Stimulated activated CD8-positive, alpha-beta memory T cell treated with anti-CD3 and anti-CD28 coated beads, Interleukin-12 subunit alpha, Interleukin-12 subunit beta, amount 100 ng/mL, for 1 hour (primary cell): ENCODE measurements around the gene BCL2L2.

Experiments used
- DNase-seq: peaks from one replicate; pipeline ENCODE4 v3.0.0-alpha.2; 2020; ENCODE audit warnings: low read depth

BCL2L2 gene

GRCh38 chr14:23299986-23300686 lies 6.5 kb upstream of the BCL2L2 start:
- DNase-seq = no peak

DNA sequence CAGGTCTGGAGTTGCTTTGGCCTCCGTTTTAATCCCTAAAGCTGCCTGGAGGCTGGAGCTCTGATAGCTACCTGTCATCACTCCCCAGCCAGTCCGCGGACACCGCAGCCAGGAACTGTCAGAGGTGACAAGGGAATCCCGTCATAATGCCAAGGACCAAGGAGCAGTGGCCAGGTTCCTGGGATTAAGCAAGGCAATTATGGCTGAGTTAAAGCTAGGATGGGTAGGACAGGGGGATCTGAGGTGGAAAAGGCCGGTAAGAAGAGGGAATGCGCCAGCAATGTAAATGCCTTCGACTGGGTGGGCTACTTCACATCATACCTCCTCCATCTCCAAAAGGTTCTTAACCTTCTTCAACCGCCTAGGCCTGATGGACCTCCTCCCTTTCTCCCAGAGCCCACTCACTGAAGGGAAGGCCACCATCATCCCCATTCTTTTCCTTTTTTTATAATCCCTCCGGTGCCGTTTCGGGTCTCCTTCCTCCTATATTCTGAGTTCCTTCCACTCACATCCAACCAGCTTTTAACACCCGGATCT lies 5.9 kb upstream of the BCL2L2 start:
- DNase-seq = no peak

DNA sequence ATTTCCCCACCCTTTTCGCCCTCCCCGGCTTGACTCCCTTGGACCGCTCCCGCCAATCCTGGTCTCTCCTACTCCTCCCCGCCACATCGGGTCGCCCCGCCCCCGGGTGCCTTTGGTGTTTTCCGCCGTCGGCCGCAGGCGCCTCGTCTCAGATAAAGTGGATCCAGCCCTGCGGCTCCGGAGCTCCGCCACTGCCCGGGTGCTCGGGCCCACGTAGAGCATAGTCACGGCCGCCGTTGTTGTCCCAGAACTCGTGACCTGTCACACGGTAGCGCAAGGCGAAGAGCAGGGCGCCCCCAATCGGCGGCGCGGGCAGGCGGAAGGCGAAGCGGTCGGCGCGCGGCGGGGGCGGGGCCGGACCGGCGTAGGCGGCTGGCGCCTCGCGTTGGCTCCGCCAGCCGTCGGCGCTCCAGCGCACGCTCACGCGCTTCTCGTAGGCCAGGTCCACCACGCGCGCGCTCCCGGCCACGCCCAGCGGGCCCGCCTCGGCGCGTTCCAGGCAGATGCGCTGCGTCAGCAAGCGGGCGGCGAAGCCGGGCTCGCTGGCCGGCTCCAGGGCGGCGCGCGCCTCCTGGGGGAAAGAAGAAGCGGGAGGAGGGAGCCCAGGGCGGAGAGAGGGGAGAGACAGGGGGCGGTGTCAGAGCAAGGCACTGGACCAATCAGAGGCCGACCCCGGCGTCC lies 5.2 kb upstream of the BCL2L2 start:
- DNase-seq = peak; percentile 92

DNA sequence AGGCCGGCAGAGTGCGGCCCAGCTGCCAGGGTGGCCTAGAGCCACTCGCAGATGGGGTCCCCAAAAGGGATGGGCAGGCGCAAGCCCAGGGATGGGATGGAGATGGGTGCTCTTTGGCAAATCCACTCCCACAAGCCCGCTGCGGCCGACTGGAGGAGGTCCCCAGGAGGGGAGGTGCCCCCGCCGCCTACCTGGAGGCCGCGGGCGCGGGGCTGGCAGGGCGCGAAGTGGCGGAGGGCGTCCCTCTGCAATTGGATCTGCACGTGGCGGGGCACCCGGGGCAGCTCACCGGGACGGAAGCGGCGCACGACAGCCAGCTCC lies 4.7 kb upstream of the BCL2L2 start:
- DNase-seq = no peak

GRCh38 chr14:23302290-23303225 lies 4.1 kb upstream of the BCL2L2 start, which contains the start of gene PPP1R3E:
Gene PPP1R3E (minus strand): TSS chr14:23302859. CDS start chr14:23302576, 283 bp downstream.
- peak; percentile 79 for DNase-seq

GRCh38 chr14:23307146-23307530 lies 505 bp downstream of the BCL2L2 start:
- no peak for DNase-seq

DNA sequence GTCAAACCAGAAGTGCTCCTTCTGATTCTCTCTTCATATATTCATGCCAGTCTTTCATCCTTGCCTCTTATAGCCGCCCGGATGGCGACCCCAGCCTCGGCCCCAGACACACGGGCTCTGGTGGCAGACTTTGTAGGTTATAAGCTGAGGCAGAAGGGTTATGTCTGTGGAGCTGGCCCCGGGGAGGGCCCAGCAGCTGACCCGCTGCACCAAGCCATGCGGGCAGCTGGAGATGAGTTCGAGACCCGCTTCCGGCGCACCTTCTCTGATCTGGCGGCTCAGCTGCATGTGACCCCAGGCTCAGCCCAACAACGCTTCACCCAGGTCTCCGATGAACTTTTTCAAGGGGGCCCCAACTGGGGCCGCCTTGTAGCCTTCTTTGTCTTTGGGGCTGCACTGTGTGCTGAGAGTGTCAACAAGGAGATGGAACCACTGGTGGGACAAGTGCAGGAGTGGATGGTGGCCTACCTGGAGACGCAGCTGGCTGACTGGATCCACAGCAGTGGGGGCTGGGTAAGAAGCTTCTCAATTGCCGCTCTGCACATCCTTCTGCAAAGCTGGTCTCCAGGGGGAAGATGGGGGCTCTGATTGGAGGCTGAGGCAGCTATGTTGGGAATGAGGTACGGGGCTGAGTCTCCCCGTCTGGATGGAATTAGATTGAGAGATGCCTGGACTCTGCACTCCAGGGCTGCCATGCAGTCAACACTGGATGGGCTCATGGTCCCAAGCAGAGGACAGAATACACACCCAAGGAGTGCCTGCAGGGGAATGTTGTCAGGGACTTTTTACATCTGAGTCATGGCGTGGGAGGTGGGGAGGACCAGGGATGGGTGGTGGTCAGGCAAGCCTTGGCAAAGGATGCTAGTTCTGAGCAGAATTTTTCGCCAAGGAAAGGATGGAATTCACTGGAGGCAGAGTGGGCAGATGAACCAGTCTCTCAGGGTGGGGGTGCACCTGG lies 1.3 kb downstream of the BCL2L2 start:
- no peak for DNase-seq

DNA sequence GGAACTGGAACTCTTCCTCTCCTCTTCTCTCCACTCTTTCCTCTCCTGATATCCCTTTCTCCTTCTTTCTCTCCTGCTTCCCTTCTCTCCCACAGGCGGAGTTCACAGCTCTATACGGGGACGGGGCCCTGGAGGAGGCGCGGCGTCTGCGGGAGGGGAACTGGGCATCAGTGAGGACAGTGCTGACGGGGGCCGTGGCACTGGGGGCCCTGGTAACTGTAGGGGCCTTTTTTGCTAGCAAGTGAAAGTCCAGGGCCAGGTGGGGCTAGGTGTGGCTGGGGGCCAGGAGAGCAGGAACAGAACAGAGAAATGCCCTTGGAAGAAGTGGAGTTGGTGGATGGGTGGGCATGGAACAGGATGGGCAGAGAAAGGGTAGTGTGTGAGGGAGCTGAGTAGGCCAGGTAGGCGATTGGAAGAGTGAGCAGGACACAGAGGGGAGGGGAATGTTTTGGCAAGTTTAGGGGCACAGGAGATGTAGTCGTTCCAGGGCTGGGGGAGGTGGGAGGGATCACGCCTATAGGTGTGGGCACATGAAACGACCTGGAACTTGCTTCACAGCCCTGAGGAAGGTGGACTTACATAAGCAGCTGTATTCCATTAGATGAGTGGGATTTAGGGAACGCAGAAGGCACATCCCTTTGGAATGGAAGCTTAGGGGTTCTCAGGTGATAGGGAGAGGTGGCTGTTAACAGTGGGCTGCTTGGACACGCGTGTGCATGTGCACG lies 2.2 kb downstream of the BCL2L2 start:
- DNase-seq = no peak

DNA sequence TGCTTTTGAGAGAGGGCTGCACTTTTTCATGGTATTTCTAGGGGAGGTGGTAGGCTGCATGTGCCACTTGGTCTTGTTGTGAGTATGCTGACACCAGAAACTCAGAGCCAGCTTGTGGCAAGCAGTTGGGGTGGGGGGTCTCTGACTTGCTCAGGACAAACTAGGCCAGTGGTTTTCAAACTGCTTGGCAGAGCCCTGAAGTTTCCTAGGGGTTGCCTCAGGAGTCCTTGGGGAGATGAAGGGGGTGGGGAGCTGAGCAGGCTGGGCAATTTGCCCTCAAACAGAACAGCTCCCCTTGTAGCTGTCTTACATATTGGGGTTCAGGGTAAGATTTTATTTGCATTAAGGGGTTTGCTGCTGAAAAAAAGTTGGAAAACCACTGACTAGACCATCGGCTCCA lies 3.9 kb downstream of the BCL2L2 start:
- no peak for DNase-seq

GRCh38 chr14:23316300-23316699 lies 9.7 kb downstream of the BCL2L2 start:
- DNase-seq = no peak

- DNase-seq = no peak
Measured at GRCh38 chr14:23319746-23320583, 13.3 kb downstream of the BCL2L2 start.

DNA sequence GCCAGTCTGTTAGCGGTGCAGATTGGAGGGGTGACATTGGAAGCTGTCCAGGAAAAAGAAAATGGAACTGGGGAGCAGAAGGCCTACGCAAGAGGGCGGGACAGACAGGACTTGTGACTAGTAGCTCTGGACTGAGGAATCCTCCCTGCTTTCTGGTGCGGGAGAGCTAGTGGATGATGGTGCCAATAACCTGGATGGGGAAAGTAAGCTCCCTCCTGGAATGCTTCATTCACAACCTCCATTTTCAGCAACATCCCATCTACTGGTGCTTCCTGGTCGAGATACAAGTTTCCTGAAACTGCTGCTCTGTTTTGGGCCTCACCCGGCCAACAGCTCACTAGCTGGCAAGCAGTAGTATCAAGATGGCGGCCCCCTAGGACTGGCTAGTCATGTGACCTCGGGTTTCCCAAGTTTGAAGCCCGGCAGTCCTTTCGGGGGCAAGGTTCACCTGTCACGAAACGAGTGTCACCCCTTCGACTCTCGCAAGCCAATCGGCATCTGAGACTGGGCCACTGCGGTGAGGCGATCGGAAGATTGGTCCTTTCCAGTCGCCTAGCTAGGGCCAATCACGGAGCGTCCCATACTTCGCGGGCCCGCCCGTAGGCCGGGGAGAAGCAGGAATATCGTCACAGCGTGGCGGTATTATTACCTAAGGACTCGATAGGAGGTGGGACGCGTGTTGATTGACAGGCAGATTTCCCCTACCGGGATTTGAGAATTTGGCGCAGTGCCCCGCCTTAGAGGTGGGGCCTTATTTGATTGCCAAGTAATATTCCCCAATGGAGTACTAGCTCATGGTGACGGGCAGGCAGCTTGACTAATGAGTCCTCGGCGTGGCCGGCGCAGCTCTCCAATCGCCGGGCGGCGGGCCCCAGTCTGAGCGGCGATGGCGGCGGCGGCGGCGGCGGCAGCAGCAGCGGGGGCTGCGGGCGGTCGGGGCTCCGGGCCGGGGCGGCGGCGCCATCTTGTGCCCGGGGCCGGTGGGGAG lies 14.2 kb downstream of the BCL2L2 start, which contains the start of gene PABPN1:
Gene PABPN1, plus strand, starts transcription at position 874 of the 988 bp plus-strand sequence. Its CDS starts 13 bp downstream, at position 887.
- DNase-seq = peak; percentile 96

DNA sequence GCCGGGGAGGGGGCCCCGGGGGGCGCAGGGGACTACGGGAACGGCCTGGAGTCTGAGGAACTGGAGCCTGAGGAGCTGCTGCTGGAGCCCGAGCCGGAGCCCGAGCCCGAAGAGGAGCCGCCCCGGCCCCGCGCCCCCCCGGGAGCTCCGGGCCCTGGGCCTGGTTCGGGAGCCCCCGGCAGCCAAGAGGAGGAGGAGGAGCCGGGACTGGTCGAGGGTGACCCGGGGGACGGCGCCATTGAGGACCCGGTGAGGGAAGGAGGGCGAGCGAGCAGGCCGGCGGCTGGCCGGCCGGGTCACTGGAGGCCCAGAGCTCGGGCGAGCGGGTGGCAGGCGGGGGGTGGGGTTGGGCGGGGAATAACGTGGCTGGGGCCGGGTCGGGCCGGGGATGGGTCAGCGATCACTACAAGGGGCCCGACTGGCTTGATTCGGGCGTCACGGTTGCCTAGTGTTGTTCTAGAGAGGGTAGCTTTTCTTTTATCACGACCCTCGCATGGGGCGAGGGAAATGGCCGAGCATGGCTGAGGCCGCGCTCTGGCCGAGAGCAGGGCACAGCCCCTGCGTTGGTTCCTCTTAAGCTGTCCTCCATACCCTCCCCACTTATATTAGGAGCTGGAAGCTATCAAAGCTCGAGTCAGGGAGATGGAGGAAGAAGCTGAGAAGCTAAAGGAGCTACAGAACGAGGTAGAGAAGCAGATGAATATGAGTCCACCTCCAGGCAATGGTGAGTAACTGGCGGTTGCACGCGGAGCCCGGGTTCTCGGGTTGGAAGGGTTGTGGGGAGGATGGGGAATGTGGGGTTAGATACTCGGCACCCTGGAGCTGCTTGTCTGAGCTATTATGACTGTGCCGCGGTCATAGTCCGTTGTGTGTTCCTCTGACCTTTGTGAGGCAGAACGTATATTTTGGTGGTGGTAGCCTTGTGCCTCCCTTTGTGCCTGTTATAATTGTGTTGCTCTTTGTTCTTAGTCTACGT lies 15.2 kb downstream of the BCL2L2 start:
- no peak for DNase-seq

GRCh38 chr14:23322568-23323517 lies 16.2 kb downstream of the BCL2L2 start:
- no peak for DNase-seq

DNA sequence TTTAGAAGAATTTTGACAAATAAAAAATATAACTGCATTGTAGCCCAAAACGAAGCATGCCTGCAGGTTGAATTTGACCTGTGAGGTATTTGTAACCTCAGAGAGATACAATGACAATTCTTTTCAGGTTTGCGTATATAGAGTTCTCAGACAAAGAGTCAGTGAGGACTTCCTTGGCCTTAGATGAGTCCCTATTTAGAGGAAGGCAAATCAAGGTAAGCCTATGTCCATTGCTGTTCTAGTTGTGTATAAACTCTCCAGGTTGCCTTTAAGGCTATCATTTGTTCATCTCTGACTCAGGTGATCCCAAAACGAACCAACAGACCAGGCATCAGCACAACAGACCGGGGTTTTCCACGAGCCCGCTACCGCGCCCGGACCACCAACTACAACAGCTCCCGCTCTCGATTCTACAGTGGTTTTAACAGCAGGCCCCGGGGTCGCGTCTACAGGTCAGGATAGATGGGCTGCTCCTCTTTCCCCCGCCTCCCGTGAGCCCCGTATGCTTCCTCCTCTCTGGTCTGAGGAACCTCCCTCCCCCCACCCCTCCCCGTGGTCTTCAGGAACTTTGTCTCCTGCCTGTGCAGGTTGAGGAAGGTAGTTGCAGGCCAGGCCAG lies 17.3 kb downstream of the BCL2L2 start:
- DNase-seq = no peak
